Adipocyte (in vitro differentiated cells): ENCODE results near the gene B9D1.
"Not testable (repeated sequence)": the region's sequence is repeated elsewhere in the genome, so short reads cannot be mapped to it uniquely, and the experiment has no call there.

ENCODE experiments used
- DNase-seq: peaks from one replicate; pipeline ENCODE4 v3.0.0-alpha.2; 2015; ENCODE audit warnings: low read depth
- H3K27me3 ChIP-seq: replicated peaks from 2 replicates; pipeline ENCODE4 v1.7.0; 2013; ENCODE audit warnings: mild to moderate bottlenecking, low read length, moderate library complexity; ENCODE audit not compliant: control insufficient read depth, insufficient read depth
- H3K36me3 ChIP-seq: 2 replicates; pipeline ENCODE4 v1.7.0; 2013; ENCODE audit warnings: low read length, mild to moderate bottlenecking, moderate library complexity; ENCODE audit not compliant: control insufficient read depth, insufficient read depth, severe bottlenecking
- H3K4me1 ChIP-seq: 2 replicates; pipeline ENCODE4 v1.7.0; 2013; ENCODE audit warnings: mild to moderate bottlenecking, low read length, moderate library complexity; ENCODE audit not compliant: control insufficient read depth, insufficient read depth
- H3K4me3 ChIP-seq: 2 replicates; pipeline ENCODE4 v1.7.0; 2013; ENCODE audit warnings: mild to moderate bottlenecking, low read length, moderate library complexity
- H3K9ac ChIP-seq: 2 replicates; pipeline ENCODE4 v1.7.0; 2013; ENCODE audit warnings: mild to moderate bottlenecking, low read length, moderate library complexity
- H3K9me3 ChIP-seq: 2 replicates; pipeline ENCODE4 v1.7.0; 2013; ENCODE audit warnings: mild to moderate bottlenecking, low read length, moderate library complexity; ENCODE audit not compliant: control insufficient read depth

The B9D1 gene

GRCh38 chr17:19361326-19361725 lies 1.2 kb downstream of the B9D1 start:
- DNase-seq: no peak
- Histone ChIP-seq H3K36me3 (no peaks in the 10 kb centered on the region), H3K4me3 (no peak overlapping the region), H3K4me1 (peaks cover 18% of the 10 kb centered on the region), H3K9ac (no peak overlapping the region), H3K27me3 (no peaks in the 10 kb centered on the region), H3K9me3 (no peaks in the 10 kb centered on the region)

DNA sequence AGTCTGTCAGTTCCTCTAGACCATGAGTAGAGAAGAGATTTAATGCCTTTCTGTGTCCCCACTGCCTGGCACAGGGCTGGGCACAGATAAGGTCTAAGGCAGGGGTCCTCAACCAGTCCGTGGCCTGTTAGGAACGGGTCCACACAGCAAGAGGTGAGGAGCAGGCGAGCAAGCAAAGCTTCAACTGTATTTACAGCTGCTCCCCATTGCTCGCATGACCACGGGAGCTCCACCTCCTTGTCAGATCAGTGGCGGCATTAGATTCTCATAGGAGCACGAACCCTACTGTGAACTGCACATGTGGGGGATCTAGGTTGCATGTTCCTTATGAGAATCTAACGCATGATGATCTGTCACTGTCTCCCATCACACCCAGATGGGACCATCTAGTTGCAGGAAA lies 1.8 kb downstream of the B9D1 start:
- peaks cover 18% of the 10 kb centered on the region for H3K4me1 ChIP-seq
- H3K9ac ChIP-seq: no peak overlapping the region
- H3K36me3 ChIP-seq: no peaks in the 10 kb centered on the region
- H3K9me3 ChIP-seq: no peaks in the 10 kb centered on the region
- H3K27me3 ChIP-seq: no peaks in the 10 kb centered on the region
- DNase-seq: no peak
- H3K4me3 ChIP-seq: no peak overlapping the region

- H3K4me3 ChIP-seq: no peak overlapping the region
- H3K36me3 ChIP-seq: no peaks in the 10 kb centered on the region
- peaks cover 15% of the 10 kb centered on the region for H3K4me1 ChIP-seq
- H3K9me3 ChIP-seq: no peaks in the 10 kb centered on the region
- no peak for DNase-seq
- no peaks in the 10 kb centered on the region for H3K27me3 ChIP-seq
- H3K9ac ChIP-seq: no peak overlapping the region
Observed at GRCh38 chr17:19359856-19360255, 2.7 kb downstream of the B9D1 start.

- no peaks in the 10 kb centered on the region for H3K36me3 ChIP-seq
- H3K9me3 ChIP-seq: no peaks in the 10 kb centered on the region
- H3K27me3 ChIP-seq: no peaks in the 10 kb centered on the region
Observed at GRCh38 chr17:19359151-19359550, 3.4 kb downstream of the B9D1 start.

DNA sequence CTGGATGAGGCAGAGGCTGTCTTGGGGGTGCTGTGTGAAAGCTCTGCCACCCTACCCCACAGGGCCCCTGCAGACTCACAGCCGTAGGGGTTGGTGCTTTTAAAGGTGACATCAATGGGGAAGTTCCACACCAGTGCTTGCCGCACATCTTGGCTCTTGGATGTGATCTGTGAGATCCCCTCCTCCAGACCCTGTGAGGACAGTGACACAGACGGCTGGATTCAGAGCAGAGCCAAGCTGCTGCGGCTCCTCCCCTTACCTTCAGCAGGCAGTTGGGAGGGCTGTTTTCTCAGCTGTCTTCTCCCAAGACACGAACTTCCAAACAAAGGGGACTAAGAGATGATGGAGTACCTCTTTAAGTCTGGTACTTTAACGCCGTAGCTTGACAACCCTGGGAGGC lies 4.8 kb downstream of the B9D1 start:
- H3K9me3 ChIP-seq: no peaks in the 10 kb centered on the region
- no peaks in the 10 kb centered on the region for H3K27me3 ChIP-seq
- no peak for DNase-seq
- H3K36me3 ChIP-seq: no peaks in the 10 kb centered on the region
- peaks cover 6% of the 10 kb centered on the region for H3K4me1 ChIP-seq
- H3K9ac ChIP-seq: no peak overlapping the region
- no peak overlapping the region for H3K4me3 ChIP-seq

More at GRCh38 chr17:19359151-19359550, 3.4 kb downstream of the B9D1 start:
- H3K4me3 ChIP-seq: no peak overlapping the region
- H3K9ac ChIP-seq: no peak overlapping the region
- no peak for DNase-seq
- H3K4me1 ChIP-seq: peaks cover 10% of the 10 kb centered on the region

DNA sequence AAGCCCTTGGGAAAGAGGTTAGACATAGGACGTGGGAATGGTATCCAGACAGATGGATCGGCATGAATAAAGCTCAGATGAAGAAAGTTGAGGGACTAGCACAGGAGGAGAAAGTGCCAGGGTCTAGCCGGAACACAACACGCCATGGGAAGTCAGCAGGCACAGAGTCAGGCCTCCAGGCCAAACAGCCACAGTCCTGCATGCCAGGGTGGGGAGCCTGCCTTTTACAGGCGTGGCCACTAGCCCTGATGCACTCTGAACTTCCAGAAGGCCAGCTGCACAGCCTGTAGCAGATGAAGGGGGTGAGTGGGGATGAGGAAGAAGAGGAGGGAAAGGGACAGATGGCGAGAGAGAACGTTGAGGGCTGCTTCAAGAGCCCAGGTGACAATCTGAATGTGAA lies 5.2 kb downstream of the B9D1 start:
- Histone ChIP-seq H3K36me3 (no peaks in the 10 kb centered on the region), H3K4me3 (no peak overlapping the region), H3K4me1 (peaks cover 6% of the 10 kb centered on the region), H3K9me3 (no peaks in the 10 kb centered on the region), H3K27me3 (no peaks in the 10 kb centered on the region), H3K9ac (no peak overlapping the region)
- no peak for DNase-seq

- Histone ChIP-seq H3K9ac (no peak overlapping the region), H3K4me1 (no peaks in the 10 kb centered on the region), H3K4me3 (no peak overlapping the region), H3K9me3 (no peaks in the 10 kb centered on the region), H3K36me3 (no peaks in the 10 kb centered on the region), H3K27me3 (no peaks in the 10 kb centered on the region)
- no peak for DNase-seq
Observed at GRCh38 chr17:19354748-19355147, 7.8 kb downstream of the B9D1 start.

DNA sequence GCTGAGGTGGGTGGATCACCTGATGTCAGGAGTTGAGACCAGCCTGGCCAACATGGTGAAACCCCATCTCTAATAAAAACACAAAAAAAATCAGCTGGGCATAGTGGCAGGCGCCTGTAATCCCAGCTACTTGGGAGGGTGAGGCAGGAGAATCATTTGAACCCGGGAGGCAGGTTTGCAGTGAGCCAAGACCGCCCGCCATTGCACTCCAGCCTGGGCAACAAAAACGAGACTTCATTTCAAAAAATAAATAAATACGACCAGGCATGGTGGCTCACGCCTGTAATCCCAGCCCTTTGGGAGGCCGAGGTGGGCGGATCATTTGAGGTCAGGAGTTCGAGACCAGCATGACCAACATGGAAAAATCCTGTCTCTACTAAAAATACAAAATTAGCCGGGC lies 9.1 kb downstream of the B9D1 start:
- H3K9ac ChIP-seq, H3K36me3 ChIP-seq: not testable (repeated sequence)

DNA sequence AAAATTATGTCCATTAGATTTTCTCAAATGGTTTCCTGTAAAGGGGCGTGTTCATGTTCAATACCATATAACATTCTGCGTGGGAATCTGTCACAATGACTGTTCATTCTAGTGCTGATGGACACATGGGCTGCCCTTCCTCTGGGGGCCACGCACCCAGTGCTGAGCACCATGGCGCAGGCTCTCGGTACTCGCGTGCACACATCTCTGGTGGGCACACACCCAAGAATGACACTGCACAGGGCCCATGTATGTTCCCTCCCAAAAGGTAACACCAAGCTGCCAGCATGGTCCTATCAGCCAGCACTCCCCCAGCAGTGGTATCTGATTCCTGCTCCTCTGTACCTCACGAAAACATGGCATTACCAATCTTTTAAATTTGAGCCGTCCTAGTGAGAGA lies 13.7 kb downstream of the B9D1 start:
- Histone ChIP-seq H3K4me1 (peaks cover 31% of the 10 kb centered on the region), H3K36me3 (no peaks in the 10 kb centered on the region), H3K9ac (no peak overlapping the region), H3K9me3 (no peaks in the 10 kb centered on the region), H3K4me3 (no peak overlapping the region), H3K27me3 (no peaks in the 10 kb centered on the region)
- DNase-seq: no peak

More for the DNA sequence above, 9.1 kb downstream of the B9D1 start:
- not testable (repeated sequence) for H3K9me3 ChIP-seq, H3K4me3 ChIP-seq, H3K27me3 ChIP-seq, DNase-seq, H3K4me1 ChIP-seq

- H3K27me3 ChIP-seq: no peaks in the 10 kb centered on the region
- no peak overlapping the region for H3K9ac ChIP-seq
Observed at GRCh38 chr17:19348081-19348650, 14.4 kb downstream of the B9D1 start.

DNA sequence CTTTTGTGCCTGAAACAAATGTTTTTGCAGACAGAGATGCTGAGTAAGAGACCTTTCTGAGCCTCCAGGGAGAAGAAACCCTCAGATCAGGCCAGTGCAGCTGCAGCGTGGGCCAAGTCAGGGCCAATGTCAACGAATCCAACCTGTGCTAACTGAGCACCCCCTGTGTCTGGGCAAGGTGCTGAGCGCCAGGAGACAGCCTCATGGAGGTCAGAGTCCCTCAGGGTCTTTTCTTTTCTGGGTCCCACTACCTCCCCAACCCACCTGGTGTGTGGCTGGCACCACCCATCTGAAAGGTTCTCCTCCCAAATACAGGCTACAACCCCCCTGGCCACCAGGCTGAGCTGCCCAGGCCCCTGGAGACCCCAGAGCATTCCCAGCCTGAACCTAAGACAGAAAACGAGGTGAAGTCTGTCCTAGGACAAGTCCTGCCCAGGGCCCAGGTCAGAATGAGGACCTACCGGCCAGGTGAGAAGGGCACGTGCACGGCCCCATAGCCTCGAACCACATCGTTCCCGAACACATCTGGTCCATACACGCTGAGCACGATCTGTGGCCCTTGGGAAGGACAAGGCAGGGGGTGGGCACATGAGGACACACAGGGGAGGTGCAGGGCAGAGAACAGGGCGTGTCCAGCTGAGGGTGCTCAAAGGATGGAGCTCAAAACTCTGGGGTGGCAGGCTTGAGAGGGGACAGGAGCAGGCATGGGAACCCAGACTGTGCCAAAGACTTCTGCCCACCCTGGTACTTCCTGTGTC lies 15.0 kb downstream of the B9D1 start:
- Histone ChIP-seq H3K27me3 (no peaks in the 10 kb centered on the region), H3K4me3 (no peak overlapping the region), H3K9ac (peak overlapping the region; percentile 70), H3K4me1 (peaks cover 38% of the 10 kb centered on the region), H3K36me3 (no peaks in the 10 kb centered on the region), H3K9me3 (no peaks in the 10 kb centered on the region)
- no peak for DNase-seq

More at GRCh38 chr17:19348081-19348650, 14.4 kb downstream of the B9D1 start:
- Histone ChIP-seq H3K36me3 (no peaks in the 10 kb centered on the region), H3K4me3 (no peak overlapping the region), H3K9me3 (no peaks in the 10 kb centered on the region), H3K4me1 (peaks cover 33% of the 10 kb centered on the region)
- DNase-seq: no peak
